ENCODE measurements around the gene MACC1. TPM values are rescaled to one million over a fixed set of nuclear protein-coding genes. Genes with fewer than 3 reads are reported as not detected.
A peak's percentile ranks its signal among the peaks of the same experiment; 100 is the strongest.

Gene MACC1
- total and polyA plus RNA-seq, 9 of the 15 experiments (the other 6 are each of a cell fraction or from before 2014, with no cell fraction given): 5.9 to 30.2 (median 10.4) TPM

DNA sequence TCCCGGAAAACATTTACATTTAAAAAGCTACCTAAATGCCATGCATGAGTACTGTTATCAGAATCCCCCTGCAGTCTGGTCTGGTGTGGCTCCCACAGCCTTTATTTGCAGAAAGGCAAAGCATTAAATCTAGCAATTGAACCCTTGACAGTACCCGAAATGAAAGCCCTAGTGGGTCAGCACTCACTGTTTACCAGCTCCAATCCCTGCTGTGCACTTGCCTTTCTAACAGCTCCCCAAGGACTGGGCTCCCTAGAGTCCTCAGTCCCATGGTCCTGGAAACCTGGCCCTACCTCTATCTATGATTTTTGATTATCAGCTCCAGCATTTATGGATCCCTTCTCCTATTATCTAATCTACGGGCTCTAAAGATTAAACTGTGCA is 1.9 kb upstream of the MACC1 start (continued):
- TF ChIP-seq, protein P1, sequence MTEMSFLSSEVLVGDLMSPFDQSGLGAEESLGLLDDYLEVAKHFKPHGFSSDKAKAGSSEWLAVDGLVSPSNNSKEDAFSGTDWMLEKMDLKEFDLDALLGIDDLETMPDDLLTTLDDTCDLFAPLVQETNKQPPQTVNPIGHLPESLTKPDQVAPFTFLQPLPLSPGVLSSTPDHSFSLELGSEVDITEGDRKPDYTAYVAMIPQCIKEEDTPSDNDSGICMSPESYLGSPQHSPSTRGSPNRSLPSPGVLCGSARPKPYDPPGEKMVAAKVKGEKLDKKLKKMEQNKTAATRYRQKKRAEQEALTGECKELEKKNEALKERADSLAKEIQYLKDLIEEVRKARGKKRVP (CRISPR knock-in tag; IDR thresholded peaks at IDR 0.05): no peak
- TF ChIP-seq CREBBP (IDR thresholded peaks at IDR 0.05; ENCODE audit: low read depth, low read length) (no peak), ZEB2 (IDR thresholded peaks at IDR 0.05) (no peak), BRD4 (IDR thresholded peaks at IDR 0.05) (peak; percentile 27; the same call in 1 of the 2 replicates), ZNF780A (CRISPR knock-in tag; IDR thresholded peaks at IDR 0.05) (no peak), CBFA2T2 (conservative IDR thresholded peaks at IDR 0.05) (no peak), MEIS2 (IDR thresholded peaks at IDR 0.05; ENCODE audit: partially characterized antibody) (no peak), ATF1 (CRISPR knock-in tag; IDR thresholded peaks at IDR 0.05) (no peak), ATF1 (tag; IDR thresholded peaks at IDR 0.05) (no peak), ZNF124 (CRISPR knock-in tag; IDR thresholded peaks at IDR 0.05) (no peak), GTF2A2 (tag; IDR thresholded peaks at IDR 0.05) (0 out of 2 replicates have a peak, but pooled peaks have one; percentile 62), HOXB6 (CRISPR knock-in tag; IDR thresholded peaks at IDR 0.05; ENCODE audit: borderline replicate concordance) (no peak), ZC3H11A (IDR thresholded peaks at IDR 0.05; ENCODE audit: low read depth, low read length) (0 out of 2 replicates have a peak, but pooled peaks have one; percentile 2), SMAD4 (CRISPR knock-in tag; conservative IDR thresholded peaks at IDR 0.05) (no peak), JUN (IDR thresholded peaks at IDR 0.05; ENCODE audit: borderline replicate concordance, low read depth, low read length) (no peak), JUN (CRISPR knock-in tag; IDR thresholded peaks at IDR 0.05; ENCODE audit: borderline replicate concordance) (no peak), U2AF2 (optimal IDR thresholded peaks at IDR 0.05; ENCODE audit: low read depth, low read length) (no peak), ZZZ3 (IDR thresholded peaks at IDR 0.05) (no peak)
- TF ChIP-seq, protein P2, sequence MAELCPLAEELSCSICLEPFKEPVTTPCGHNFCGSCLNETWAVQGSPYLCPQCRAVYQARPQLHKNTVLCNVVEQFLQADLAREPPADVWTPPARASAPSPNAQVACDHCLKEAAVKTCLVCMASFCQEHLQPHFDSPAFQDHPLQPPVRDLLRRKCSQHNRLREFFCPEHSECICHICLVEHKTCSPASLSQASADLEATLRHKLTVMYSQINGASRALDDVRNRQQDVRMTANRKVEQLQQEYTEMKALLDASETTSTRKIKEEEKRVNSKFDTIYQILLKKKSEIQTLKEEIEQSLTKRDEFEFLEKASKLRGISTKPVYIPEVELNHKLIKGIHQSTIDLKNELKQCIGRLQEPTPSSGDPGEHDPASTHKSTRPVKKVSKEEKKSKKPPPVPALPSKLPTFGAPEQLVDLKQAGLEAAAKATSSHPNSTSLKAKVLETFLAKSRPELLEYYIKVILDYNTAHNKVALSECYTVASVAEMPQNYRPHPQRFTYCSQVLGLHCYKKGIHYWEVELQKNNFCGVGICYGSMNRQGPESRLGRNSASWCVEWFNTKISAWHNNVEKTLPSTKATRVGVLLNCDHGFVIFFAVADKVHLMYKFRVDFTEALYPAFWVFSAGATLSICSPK (IDR thresholded peaks at IDR 0.05; ENCODE audit: borderline replicate concordance): no peak
- TF ChIP-seq, protein P3, sequence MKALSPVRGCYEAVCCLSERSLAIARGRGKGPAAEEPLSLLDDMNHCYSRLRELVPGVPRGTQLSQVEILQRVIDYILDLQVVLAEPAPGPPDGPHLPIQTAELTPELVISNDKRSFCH (CRISPR knock-in tag; IDR thresholded peaks at IDR 0.05): 0 out of 2 replicates have a peak, but pooled peaks have one; percentile 47
- TF ChIP-seq, protein P3 (tag; IDR thresholded peaks at IDR 0.05): no peak
- TF ChIP-seq, protein P4, sequence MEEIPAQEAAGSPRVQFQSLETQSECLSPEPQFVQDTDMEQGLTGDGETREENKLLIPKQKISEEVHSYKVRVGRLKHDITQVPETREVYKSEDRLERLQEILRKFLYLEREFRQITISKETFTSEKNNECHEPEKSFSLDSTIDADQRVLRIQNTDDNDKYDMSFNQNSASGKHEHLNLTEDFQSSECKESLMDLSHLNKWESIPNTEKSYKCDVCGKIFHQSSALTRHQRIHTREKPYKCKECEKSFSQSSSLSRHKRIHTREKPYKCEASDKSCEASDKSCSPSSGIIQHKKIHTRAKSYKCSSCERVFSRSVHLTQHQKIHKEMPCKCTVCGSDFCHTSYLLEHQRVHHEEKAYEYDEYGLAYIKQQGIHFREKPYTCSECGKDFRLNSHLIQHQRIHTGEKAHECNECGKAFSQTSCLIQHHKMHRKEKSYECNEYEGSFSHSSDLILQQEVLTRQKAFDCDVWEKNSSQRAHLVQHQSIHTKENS (CRISPR knock-in tag; IDR thresholded peaks at IDR 0.05): no peak
- TF ChIP-seq, protein P5, sequence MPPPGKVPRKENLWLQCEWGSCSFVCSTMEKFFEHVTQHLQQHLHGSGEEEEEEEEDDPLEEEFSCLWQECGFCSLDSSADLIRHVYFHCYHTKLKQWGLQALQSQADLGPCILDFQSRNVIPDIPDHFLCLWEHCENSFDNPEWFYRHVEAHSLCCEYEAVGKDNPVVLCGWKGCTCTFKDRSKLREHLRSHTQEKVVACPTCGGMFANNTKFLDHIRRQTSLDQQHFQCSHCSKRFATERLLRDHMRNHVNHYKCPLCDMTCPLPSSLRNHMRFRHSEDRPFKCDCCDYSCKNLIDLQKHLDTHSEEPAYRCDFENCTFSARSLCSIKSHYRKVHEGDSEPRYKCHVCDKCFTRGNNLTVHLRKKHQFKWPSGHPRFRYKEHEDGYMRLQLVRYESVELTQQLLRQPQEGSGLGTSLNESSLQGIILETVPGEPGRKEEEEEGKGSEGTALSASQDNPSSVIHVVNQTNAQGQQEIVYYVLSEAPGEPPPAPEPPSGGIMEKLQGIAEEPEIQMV (tag; conservative IDR thresholded peaks at IDR 0.05; ENCODE audit: low read depth): 0 out of 2 replicates have a peak, but pooled peaks have one; percentile 29
- TF ChIP-seq, protein P6, sequence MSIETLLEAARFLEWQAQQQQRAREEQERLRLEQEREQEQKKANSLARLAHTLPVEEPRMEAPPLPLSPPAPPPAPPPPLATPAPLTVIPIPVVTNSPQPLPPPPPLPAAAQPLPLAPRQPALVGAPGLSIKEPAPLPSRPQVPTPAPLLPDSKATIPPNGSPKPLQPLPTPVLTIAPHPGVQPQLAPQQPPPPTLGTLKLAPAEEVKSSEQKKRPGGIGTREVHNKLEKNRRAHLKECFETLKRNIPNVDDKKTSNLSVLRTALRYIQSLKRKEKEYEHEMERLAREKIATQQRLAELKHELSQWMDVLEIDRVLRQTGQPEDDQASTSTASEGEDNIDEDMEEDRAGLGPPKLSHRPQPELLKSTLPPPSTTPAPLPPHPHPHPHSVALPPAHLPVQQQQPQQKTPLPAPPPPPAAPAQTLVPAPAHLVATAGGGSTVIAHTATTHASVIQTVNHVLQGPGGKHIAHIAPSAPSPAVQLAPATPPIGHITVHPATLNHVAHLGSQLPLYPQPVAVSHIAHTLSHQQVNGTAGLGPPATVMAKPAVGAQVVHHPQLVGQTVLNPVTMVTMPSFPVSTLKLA (conservative IDR thresholded peaks at IDR 0.05): no peak
